Ishikawa (cell line): ENCODE measurements around the gene ICAM2.
A peak's percentile ranks its signal among the peaks of the same experiment; 100 is the strongest.

Source experiments
- CEBPB ChIP-seq: IDR thresholded peaks from 2 replicates; pipeline ENCODE4 v1.6.1; 2012
- EP300 ChIP-seq: IDR thresholded peaks from 2 replicates; pipeline ENCODE4 v1.6.1; 2012; ENCODE audit warnings: borderline replicate concordance
- FOXM1 ChIP-seq: IDR thresholded peaks from 2 replicates; pipeline ENCODE4 v1.6.1; 2012; ENCODE audit warnings: low read depth, borderline replicate concordance
- NFIC ChIP-seq: IDR thresholded peaks from 2 replicates; pipeline ENCODE4 v1.6.1; 2012
- TAF1 ChIP-seq: IDR thresholded peaks from 2 replicates; pipeline ENCODE4 v1.6.1; 2012; ENCODE audit warnings: low read depth, mild to moderate bottlenecking
- TEAD4 ChIP-seq: IDR thresholded peaks from 2 replicates; pipeline ENCODE4 v1.6.1; 2012
- YY1 ChIP-seq: IDR thresholded peaks from 2 replicates; pipeline ENCODE4 v1.6.1; 2012; ENCODE audit warnings: low read depth
- ZBTB7A ChIP-seq: IDR thresholded peaks from 2 replicates; pipeline ENCODE4 v1.6.1; 2012; ENCODE audit warnings: low read depth
- TF ChIP-seq, protein P1 (sequence below): IDR thresholded peaks from 2 replicates; pipeline ENCODE4 v1.6.1; 2012
- TF ChIP-seq, protein P2 (sequence below): IDR thresholded peaks from 2 replicates; pipeline ENCODE4 v1.6.1; 2012; ENCODE audit warnings: low read depth, mild to moderate bottlenecking

DNA sequence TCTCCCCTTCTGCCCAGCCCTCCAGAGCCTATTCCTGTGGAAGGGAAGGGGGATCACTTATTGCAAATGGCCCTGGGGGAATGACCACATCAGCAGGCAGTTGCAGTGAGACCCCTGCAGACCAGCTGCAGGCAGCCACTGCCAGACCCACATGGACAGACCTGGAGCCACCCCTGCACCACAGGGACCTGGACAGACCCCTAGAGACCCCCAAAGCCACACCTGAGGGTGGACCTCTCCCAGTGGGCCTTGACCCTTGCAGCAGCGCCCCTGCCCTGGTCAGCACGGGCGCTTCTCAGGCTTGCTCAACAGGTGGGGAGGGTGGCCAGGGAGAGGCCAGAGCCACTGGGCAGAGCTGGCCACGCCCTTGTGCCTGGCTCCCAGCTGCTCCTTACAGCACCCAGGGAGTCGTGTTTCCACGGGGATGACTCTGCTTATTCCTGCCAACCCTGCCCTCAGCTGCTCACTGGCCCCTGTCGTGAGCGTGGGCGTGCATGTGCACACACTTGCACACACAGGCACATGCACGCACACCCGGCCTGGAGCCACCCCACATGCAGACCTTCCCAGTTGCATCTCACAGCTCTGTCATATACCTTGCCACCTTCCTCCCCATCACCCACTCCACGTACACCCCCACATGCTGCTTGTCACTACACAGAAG, 46.4 kb downstream of the ICAM2 start:
- TF ChIP-seq, protein P1, sequence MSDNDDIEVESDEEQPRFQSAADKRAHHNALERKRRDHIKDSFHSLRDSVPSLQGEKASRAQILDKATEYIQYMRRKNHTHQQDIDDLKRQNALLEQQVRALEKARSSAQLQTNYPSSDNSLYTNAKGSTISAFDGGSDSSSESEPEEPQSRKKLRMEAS, result peak; percentile 58
- TF ChIP-seq YY1 (no peak), FOXM1 (no peak), ZBTB7A (peak; percentile 91), TEAD4 (peak; percentile 29; the same call in 1 of the 2 replicates), EP300 (peak; percentile 17; the same call in 1 of the 2 replicates), TAF1 (no peak), NFIC (no peak; the same call in 1 of the 2 replicates), CEBPB (peak; percentile 70)
- TF ChIP-seq, protein P2, sequence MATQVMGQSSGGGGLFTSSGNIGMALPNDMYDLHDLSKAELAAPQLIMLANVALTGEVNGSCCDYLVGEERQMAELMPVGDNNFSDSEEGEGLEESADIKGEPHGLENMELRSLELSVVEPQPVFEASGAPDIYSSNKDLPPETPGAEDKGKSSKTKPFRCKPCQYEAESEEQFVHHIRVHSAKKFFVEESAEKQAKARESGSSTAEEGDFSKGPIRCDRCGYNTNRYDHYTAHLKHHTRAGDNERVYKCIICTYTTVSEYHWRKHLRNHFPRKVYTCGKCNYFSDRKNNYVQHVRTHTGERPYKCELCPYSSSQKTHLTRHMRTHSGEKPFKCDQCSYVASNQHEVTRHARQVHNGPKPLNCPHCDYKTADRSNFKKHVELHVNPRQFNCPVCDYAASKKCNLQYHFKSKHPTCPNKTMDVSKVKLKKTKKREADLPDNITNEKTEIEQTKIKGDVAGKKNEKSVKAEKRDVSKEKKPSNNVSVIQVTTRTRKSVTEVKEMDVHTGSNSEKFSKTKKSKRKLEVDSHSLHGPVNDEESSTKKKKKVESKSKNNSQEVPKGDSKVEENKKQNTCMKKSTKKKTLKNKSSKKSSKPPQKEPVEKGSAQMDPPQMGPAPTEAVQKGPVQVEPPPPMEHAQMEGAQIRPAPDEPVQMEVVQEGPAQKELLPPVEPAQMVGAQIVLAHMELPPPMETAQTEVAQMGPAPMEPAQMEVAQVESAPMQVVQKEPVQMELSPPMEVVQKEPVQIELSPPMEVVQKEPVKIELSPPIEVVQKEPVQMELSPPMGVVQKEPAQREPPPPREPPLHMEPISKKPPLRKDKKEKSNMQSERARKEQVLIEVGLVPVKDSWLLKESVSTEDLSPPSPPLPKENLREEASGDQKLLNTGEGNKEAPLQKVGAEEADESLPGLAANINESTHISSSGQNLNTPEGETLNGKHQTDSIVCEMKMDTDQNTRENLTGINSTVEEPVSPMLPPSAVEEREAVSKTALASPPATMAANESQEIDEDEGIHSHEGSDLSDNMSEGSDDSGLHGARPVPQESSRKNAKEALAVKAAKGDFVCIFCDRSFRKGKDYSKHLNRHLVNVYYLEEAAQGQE, result no peak
